SK-N-DZ (cell line): ENCODE results near the gene PAPOLG.
"Not testable (repeated sequence)": the region's sequence is repeated elsewhere in the genome, so short reads cannot be mapped to it uniquely, and the experiment has no call there.

Experiments
- DNase-seq: peaks from one replicate; pipeline ENCODE4 v3.0.0-alpha.2; 2015; ENCODE audit warnings: low spot score

The PAPOLG gene

GRCh38 chr2:60775048-60775639 lies 19.1 kb downstream of the PAPOLG start:
- DNase-seq: no peak

GRCh38 chr2:60778352-60778751 lies 22.3 kb downstream of the PAPOLG start:
- DNase-seq: no peak

GRCh38 chr2:60779426-60779825 lies 23.4 kb downstream of the PAPOLG start:
- no peak for DNase-seq

- DNase-seq: no peak
Observed at GRCh38 chr2:60780721-60781120, 24.7 kb downstream of the PAPOLG start.

GRCh38 chr2:60793169-60793568 lies 37.1 kb downstream of the PAPOLG start:
- no peak for DNase-seq

- no peak for DNase-seq
Observed at GRCh38 chr2:60794271-60794863, 38.3 kb downstream of the PAPOLG start.

- no peak for DNase-seq
Observed at GRCh38 chr2:60796573-60797509, 40.8 kb downstream of the PAPOLG start.

- DNase-seq: no peak
Observed at GRCh38 chr2:60804473-60804872, 48.4 kb downstream of the PAPOLG start.

GRCh38 chr2:60806595-60806987 lies 50.5 kb downstream of the PAPOLG start:
- no peak for DNase-seq

- peak; percentile 46 for DNase-seq
Observed at GRCh38 chr2:60806988-60807681, 51.1 kb downstream of the PAPOLG start.

- peak; percentile 21 for DNase-seq
Observed at GRCh38 chr2:60808330-60808801, 52.3 kb downstream of the PAPOLG start.

GRCh38 chr2:60811491-60812375 lies 55.7 kb downstream of the PAPOLG start:
- DNase-seq: peak; percentile 64

GRCh38 chr2:60817191-60817590 lies 61.1 kb downstream of the PAPOLG start:
- DNase-seq: not testable (repeated sequence)

GRCh38 chr2:60818272-60818671 lies 62.2 kb downstream of the PAPOLG start:
- no peak for DNase-seq

- no peak for DNase-seq
Observed at GRCh38 chr2:60819155-60819862, 63.2 kb downstream of the PAPOLG start.

- DNase-seq: no peak
Observed at GRCh38 chr2:60819936-60820335, 63.9 kb downstream of the PAPOLG start.

GRCh38 chr2:60820416-60821132 lies 64.5 kb downstream of the PAPOLG start:
- no peak for DNase-seq

- DNase-seq: no peak
Observed at GRCh38 chr2:60821133-60821469, 65.0 kb downstream of the PAPOLG start.

GRCh38 chr2:60821587-60822302 lies 65.7 kb downstream of the PAPOLG start:
- DNase-seq: no peak
